K562 (cell line): Measurements from ENCODE around the gene VPS26A. TPM values are rescaled to one million over a fixed set of nuclear protein-coding genes. Genes with fewer than 3 reads are reported as not detected.
A peak's percentile ranks its signal among the peaks of the same experiment; 100 is the strongest.

ENCODE experiments used
- ADNP ChIP-seq: fragments of 200-800 bp; sonication (Bioruptor generic); IDR thresholded peaks from 2 replicates; pipeline ENCODE4 v1.6.1; 2016; ENCODE audit warnings: missing genetic modification characterization, missing compliant biosample characterization
- ATF2 ChIP-seq: sonication (generic); formaldehyde crosslinking; IDR thresholded peaks from 2 replicates; pipeline ENCODE4 v1.8.1; 2022; ENCODE audit warnings: missing genetic modification reagents
- CBFA2T2 ChIP-seq: fragments of 450-650 bp; conservative IDR thresholded peaks from 2 replicates; pipeline ENCODE4 v1.6.1; 2017; ENCODE audit warnings: mild to moderate bottlenecking
- CEBPG ChIP-seq, 3 experiments: fragments of 200-800 bp in 1 of 3; sonication (Bioruptor generic) in 1 of 3; sonication (generic) in 1 of 3; formaldehyde crosslinking in 1 of 3; IDR thresholded peaks in 2 of 3; conservative IDR thresholded peaks in 1 of 3; 2 replicates each; pipeline versions ENCODE4 v1.6.1 to v1.8.0; 2016 to 2022; ENCODE audit warnings: missing compliant biosample characterization in 2 of 3, missing genetic modification characterization in 2 of 3, mild to moderate bottlenecking in 1 of 3, missing genetic modification reagents in 1 of 3
- CHD2 ChIP-seq: IDR thresholded peaks from 2 replicates; pipeline ENCODE4 v1.6.1; 2011; ENCODE audit warnings: low read depth, low read length
- COPS2 ChIP-seq: fragments of 450-650 bp; conservative IDR thresholded peaks from 2 replicates; pipeline ENCODE4 v1.6.1; 2016; ENCODE audit warnings: mild to moderate bottlenecking, moderate library complexity
- MYBL2 ChIP-seq, 2 experiments: fragments of 450-650 bp in 1 of 2; sonication (generic) in 1 of 2; formaldehyde crosslinking in 1 of 2; IDR thresholded peaks; 2 replicates each; pipeline versions ENCODE4 v1.6.1 to v1.8.1; 2017 to 2022; ENCODE audit warnings: borderline replicate concordance in 1 of 2, inconsistent platforms in 1 of 2, low read depth in 1 of 2, mild to moderate bottlenecking in 1 of 2, missing genetic modification reagents in 1 of 2, moderate library complexity in 1 of 2
- NCOA2 ChIP-seq, 2 experiments: fragments of 450-650 bp; IDR thresholded peaks; 2 replicates each; pipeline ENCODE4 v1.6.1; 2018; ENCODE audit warnings: mild to moderate bottlenecking in 2 of 2, moderate library complexity in 1 of 2; ENCODE audit not compliant: partially characterized antibody in 2 of 2
- NR0B1 ChIP-seq: fragments of 450-650 bp; IDR thresholded peaks from one replicate; pipeline ENCODE4 v1.6.1; 2018; ENCODE audit warnings: mild to moderate bottlenecking, moderate library complexity; ENCODE audit not compliant: partially characterized antibody
- NR1H2 ChIP-seq: sonication (generic); formaldehyde crosslinking; IDR thresholded peaks from 2 replicates; pipeline ENCODE4 v1.4.0; 2020; ENCODE audit warnings: mild to moderate bottlenecking, missing genetic modification reagents
- NUFIP1 ChIP-seq: fragments of 450-650 bp; IDR thresholded peaks from 2 replicates; pipeline ENCODE4 v1.6.1; 2018; ENCODE audit not compliant: partially characterized antibody
- PTTG1 ChIP-seq: fragments of 450-650 bp; IDR thresholded peaks from 2 replicates; pipeline ENCODE4 v1.6.1; 2016; ENCODE audit warnings: low read depth, mild to moderate bottlenecking, missing genetic modification characterization, missing compliant biosample characterization
- SMARCA4 ChIP-seq: fragments of 450-650 bp; IDR thresholded peaks from 2 replicates; pipeline ENCODE4 v1.6.1; 2016
- SUPT5H ChIP-seq: fragments of 450-650 bp; IDR thresholded peaks from 2 replicates; pipeline ENCODE4 v1.6.1; 2016
- VEZF1 ChIP-seq: fragments of 200-800 bp; sonication (Bioruptor generic); IDR thresholded peaks from 2 replicates; pipeline ENCODE4 v1.6.1; 2017; ENCODE audit warnings: missing genetic modification characterization, missing compliant biosample characterization
- ZNF143 ChIP-seq: sonication (generic); formaldehyde crosslinking; IDR thresholded peaks from 2 replicates; pipeline ENCODE4 v1.9.0; 2022; ENCODE audit warnings: mild to moderate bottlenecking, missing genetic modification reagents
- ZNF174 ChIP-seq: fragments of 250-450 bp; sonication (Bioruptor Pico); IDR thresholded peaks from 2 replicates; pipeline ENCODE4 v1.4.0; 2020; ENCODE audit warnings: mild to moderate bottlenecking
- ZNF511 ChIP-seq: sonication (generic); formaldehyde crosslinking; IDR thresholded peaks from 2 replicates; pipeline ENCODE4 v1.8.0; 2022; ENCODE audit warnings: mild to moderate bottlenecking, missing genetic modification reagents
- ZNF75A ChIP-seq: fragments of 450-650 bp; formaldehyde crosslinking; IDR thresholded peaks from 2 replicates; pipeline ENCODE4 v1.4.0; 2020; ENCODE audit warnings: mild to moderate bottlenecking
- polyA plus RNA-seq, 8 experiments: library from polyadenylated mRNA; depleted of rRNA in 4 of 8; stranded (reverse) in 5 of 8; unstranded in 3 of 8; fragments of >200 nt; fragmentation: Nextera tagmentation in 2 of 8; fragmentation: Illumina TruSeq in 1 of 8; extraction: Ambion mirVana in 2 of 8; extraction: Trizol in 1 of 8; gene quantifications; 2 replicates each; pipeline versions ENCODE4 v1.2.1 to v1.2.3, GENCODE V29; 2011 to 2014; ENCODE audit warnings: inconsistent platforms in 1 of 8, missing spikeins in 1 of 8
- total RNA-seq, 7 experiments: library from RNA; depleted of rRNA in 6 of 7; stranded (reverse); fragments of >200 nt in 6 of 7; fragmentation: Illumina TruSeq in 2 of 7; extraction: Trizol in 2 of 7; gene quantifications; 2 replicates each; pipeline versions ENCODE4 v1.2.1 to v1.2.3, GENCODE V29; 2011 to 2021; ENCODE audit warnings: low replicate concordance in 1 of 7

VPS26A gene
- total and polyA plus RNA-seq, 9 of the 15 experiments (the other 6 are each of a cell fraction or from before 2014, with no cell fraction given): 47.1 to 137 (median 69.3) TPM

- TF ChIP-seq ZNF511 (CRISPR knock-in tag): peak; percentile 34; the same call in 1 of the 2 replicates
- TF ChIP-seq PTTG1 (tag): no peak
- TF ChIP-seq SMARCA4: no peak
- TF ChIP-seq ATF2: no peak
- TF ChIP-seq CBFA2T2: no peak
- TF ChIP-seq ADNP (tag): peak; percentile 97
- TF ChIP-seq NUFIP1: no peak
- TF ChIP-seq COPS2: no peak
- no peak for TF ChIP-seq ZNF143 (CRISPR knock-in tag)
- TF ChIP-seq VEZF1: no peak
- no peak for TF ChIP-seq NR0B1
- peak; percentile 12; the same call in 1 of the 2 replicates for TF ChIP-seq SUPT5H
- no peak for TF ChIP-seq ZNF75A
- TF ChIP-seq NR1H2 (CRISPR knock-in tag): no peak
- no peak for TF ChIP-seq ZNF174
- no peak for TF ChIP-seq CHD2
- TF ChIP-seq MYBL2 (IDR thresholded peaks at IDR 0.05; ENCODE audit: low read depth): no peak
- no peak for TF ChIP-seq MYBL2 (CRISPR knock-in tag; IDR thresholded peaks at IDR 0.05; ENCODE audit: borderline replicate concordance)
- no peak for TF ChIP-seq NCOA2 (IDR thresholded peaks at IDR 0.05; ENCODE audit: partially characterized antibody in 2 of 2)
- peak; percentile 92 for TF ChIP-seq CEBPG (CRISPR knock-in tag; IDR thresholded peaks at IDR 0.05)
- peak; percentile 94 to 95 for TF ChIP-seq CEBPG (tag; conservative IDR thresholded peaks at IDR 0.05 in 1 of 2, IDR thresholded peaks at IDR 0.05 in 1 of 2)
Measured at GRCh38 chr10:69179089-69179742, 55.2 kb downstream of the VPS26A start (continued).
